HT1080 (cell line): ENCODE results near the gene RNF148. TPM values are rescaled to one million over a fixed set of nuclear protein-coding genes. Genes with fewer than 3 reads are reported as not detected.

Experiments used
- DNase-seq: peaks from one replicate; pipeline ENCODE4 v3.0.0-alpha.2; 2015; ENCODE audit warnings: low read depth
- polyA plus RNA-seq, 2 experiments: library from polyadenylated mRNA; depleted of rRNA; stranded (reverse); fragments of >200 nt; gene quantifications; 2 replicates each; pipeline ENCODE4 v1.2.3, GENCODE V29; 2015
- total RNA-seq: library from RNA; depleted of rRNA; stranded (reverse); fragments of >200 nt; shearing (Covaris generic); gene quantifications from 2 replicates; pipeline ENCODE4 v1.2.3, GENCODE V29; 2014; rRNA removed

RNF148 gene
- 0.18 and 0.43 TPM in 2 replicates for total RNA-seq
- polyA plus RNA-seq (2015; cell fraction: cytosol; rRNA removed) = 0.20 TPM in 1 of 2 replicates, not detected in the other
- 0.10 and 0.39 TPM in 2 replicates for polyA plus RNA-seq (2015; cell fraction: nucleus; rRNA removed)

DNA sequence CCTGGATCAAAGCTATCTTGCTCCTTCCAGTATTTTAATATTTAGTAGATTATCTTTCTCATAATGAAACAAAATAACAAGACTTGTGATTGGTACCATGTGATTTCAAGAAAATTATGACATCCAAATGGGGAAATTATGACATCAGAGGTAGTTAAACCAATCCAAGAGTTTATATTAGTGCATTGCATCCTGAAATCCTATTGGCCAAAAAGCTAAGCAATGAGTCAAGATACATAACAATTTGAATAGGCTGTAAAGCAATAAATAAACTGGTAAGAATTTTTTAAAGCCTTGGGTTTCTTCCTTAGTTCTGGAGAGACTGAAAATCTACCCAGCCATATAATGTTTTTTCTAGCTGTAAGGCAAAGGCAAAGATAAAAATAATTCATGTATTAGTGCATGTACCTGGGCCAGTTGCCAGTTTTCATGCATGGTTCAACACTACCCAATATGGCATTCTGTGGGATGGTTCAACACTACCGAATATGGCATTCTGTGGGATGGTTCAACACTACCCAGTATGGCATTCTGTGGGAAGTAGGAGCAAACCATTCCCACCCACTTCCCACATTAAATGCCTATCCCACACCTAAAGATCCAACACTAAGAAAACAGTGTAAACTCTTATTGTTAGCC lies at the start of gene RNF148:
TSS of gene RNF148 (minus strand) at position 51 of the 639 bp plus-strand sequence. CDS start 172 bp downstream, outside the sequence.
- DNase-seq = no peak

GRCh38 chr7:122750389-122750788 lies 47.7 kb upstream of the RNF148 start:
- no peak for DNase-seq

GRCh38 chr7:122748195-122748594 lies 45.5 kb upstream of the RNF148 start:
- DNase-seq = no peak

GRCh38 chr7:122746948-122747347 lies 44.2 kb upstream of the RNF148 start:
- no peak for DNase-seq

- DNase-seq = no peak
Measured at GRCh38 chr7:122743211-122743610, 40.5 kb upstream of the RNF148 start.

DNA sequence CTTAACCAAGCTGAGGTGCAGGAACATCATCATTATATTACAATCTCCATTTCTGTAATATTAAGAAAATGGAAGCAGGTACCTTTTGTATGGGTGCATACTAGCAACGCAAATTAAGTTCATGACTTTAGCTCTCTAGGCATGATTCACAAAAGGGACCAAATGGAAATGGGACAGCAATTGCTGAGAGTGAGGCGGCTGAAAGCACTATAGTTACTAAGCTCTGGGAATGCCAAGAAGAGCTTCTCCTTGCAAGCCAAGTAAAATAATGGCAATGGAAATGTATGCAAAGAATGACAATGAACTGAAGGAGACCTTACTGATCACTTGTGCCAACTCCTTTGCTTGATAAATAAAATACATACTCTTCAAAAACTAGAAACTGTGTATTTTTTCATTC lies 36.2 kb upstream of the RNF148 start:
- no peak for DNase-seq

DNA sequence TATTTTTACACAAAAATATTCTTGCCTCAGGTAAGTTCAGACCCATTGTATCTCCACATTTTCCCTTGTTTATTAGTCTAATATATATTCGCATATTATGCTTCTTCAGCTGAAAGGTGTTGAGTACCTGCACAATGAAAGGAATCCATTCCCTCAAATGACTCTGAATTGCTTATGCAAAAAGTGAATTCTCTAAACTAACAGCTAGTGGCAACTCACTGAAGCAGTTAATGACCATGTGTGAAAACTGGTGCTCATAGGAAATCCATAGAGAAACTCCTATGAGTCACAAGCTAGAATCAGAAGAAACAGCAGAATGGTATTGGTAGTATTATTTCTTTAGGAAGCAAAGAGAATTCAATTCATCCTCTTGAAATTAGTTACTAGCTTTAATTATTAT lies 33.5 kb upstream of the RNF148 start:
- no peak for DNase-seq

GRCh38 chr7:122727759-122728158 lies 25.0 kb upstream of the RNF148 start:
- DNase-seq = no peak

- no peak for DNase-seq
Measured at GRCh38 chr7:122727354-122727753, 24.6 kb upstream of the RNF148 start.

DNA sequence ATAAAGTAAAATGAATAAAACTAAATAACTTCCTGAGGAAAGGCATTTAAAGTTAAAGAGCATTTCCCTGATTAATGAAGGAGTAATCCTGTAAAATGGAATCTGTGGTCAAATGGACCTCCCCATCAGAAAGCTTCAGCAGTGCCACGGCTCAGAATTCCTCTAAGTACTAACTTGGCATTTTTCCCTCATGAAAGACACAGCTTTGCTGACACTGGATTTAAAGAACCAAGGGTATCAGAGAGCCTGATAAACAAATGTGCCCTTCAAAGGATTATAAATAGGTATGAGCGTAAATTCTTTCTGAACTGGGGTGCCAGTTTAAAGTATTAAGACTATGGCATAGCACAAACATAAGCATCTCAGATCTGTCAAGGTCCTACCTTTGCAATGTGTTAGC lies 24.2 kb upstream of the RNF148 start:
- DNase-seq = no peak

DNA sequence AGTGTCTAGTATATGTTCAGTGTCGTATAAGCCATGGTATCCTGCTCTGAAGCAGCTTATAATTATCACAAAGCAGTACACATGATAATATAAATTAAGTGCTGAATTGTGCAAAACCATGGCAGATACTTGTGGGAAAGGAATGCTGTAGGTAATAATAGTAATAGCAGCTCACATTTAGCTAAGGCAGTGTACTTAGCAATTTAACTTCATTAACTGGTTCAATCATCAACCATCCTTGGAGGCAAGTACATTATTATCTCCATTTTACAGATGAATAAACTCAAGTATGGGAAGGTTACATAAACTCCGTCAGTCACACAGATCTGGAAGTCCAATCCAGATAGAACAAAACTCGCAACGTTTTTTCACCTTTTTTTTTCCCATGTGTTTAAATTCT lies 21.6 kb upstream of the RNF148 start:
- no peak for DNase-seq

GRCh38 chr7:122719010-122719578 lies 16.4 kb upstream of the RNF148 start:
- peak; percentile 6 for DNase-seq

- no peak for DNase-seq
Measured at GRCh38 chr7:122717356-122718089, 14.8 kb upstream of the RNF148 start.

- no peak for DNase-seq
Measured at GRCh38 chr7:122715183-122715582, 12.5 kb upstream of the RNF148 start.

DNA sequence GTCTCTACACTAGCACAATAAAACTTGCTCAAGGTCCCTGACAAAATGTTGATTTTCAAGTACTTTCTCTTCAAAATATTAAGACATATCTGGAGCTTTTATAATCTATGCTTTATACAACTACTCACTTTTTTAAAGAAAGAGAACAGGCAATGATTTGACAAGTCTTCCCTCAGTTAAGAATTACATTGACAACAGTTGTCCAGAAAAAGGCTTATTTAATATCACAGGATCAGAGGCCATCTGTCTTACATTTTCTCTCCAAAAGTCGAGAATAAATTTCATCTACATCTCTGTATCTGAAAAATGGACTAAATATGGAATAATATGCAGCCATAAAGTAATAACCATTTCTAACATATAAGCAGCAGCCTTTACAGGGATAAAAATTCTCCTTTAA lies 8.2 kb upstream of the RNF148 start:
- DNase-seq = no peak

DNA sequence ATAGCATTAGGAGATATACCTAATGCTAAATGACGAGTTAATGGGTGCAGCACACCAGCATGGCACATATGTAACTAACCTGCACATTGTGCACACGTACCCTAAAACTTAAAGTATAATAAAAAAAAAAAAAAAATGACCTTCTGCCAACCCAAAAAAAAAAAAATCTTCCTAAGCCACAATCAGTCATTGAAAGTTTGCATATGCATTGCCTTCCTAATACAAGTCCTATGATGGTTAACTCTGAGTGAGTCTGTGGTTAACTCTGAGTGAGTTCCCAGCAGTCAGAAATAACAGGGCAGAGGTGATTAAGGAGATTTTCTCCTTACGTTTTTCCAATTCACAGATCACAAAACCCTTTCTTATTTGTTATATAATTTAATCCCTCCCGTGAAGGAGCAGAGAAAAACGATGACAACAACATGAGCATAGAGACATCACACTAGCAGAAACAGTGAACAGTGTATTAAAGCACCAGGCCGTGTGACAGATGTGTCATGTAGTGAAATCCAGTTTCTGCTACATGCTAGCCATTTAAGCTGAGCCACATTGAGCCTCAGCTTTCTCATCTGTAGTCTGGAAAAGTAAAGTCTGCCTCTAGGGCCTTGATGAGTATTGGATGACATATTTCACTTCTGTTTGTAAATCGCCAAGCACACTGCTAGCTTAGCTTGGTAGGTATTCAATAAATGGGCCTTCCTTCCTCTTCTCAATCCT lies 7.4 kb upstream of the RNF148 start:
- no peak for DNase-seq

- no peak for DNase-seq
Measured at GRCh38 chr7:122706836-122707235, 4.1 kb upstream of the RNF148 start.

DNA sequence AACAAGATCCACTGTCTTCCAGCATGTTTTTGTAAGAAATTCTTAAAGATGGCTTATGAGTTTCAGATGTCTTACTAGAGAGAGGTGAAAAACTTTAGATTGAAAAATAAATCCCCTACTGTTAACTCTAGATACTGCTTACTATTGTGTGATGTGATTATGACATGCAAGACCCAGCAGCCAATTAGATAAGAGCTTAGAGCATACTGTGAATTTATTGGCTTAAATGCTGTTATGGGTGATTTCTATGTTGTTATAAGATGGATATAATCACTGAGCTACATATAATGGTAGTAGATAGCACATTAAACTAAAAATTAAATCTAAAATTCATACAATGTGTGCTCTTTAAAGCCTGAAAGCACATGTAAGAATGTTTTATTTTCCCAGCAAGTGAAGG lies 3.7 kb downstream of the RNF148 start, which contains the start of gene RNF133:
TSS of gene RNF133 (minus strand) at position 101 of the 400 bp plus-strand sequence. CDS start 199 bp downstream, outside the sequence.
- DNase-seq = no peak

- DNase-seq = no peak
Measured at GRCh38 chr7:122695816-122696215, 6.9 kb downstream of the RNF148 start.

DNA sequence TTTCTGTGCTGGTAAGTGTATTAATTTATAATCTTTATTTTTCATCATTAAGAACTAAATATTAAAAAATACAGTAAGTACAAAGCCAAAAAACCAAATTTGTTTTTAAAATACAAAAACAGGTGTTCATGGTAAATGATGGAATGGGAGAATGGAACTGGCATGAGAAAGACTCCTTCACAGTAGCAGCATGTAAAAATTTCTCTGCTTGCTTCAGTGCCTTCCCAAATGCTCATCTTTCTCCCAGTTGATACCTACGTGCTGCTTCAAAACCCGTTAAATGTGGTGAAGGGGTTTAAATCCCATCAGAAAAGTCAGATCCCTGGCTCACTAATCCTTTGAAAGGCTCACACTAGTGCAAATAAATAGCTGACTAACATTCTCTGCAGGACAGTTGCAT lies 8.0 kb downstream of the RNF148 start:
- no peak for DNase-seq

DNA sequence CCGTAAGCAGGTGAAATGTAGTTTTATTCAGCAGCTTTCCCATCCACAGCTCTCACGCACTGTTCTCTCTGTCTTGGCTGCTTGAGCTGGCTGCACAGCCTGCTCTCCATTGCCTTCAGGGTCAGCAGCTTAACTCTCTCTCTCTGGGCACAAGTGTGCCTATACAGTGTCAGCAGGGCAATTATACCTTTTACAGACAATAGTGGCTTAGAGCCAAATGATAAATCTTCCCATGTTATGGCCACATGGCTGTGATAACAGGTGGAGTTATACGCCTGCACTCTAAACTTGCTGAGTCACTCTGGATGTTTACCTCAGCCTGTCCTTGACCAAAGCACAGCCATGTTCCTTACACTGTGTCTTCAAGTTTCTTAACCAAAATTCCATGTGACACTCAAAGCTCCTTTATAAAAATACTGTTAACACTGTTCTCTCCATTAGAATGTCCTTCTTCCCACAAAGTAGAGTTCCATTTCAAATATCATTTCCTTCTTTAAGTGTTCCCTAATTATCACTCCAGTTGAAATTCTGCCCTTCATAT lies 9.9 kb downstream of the RNF148 start:
- DNase-seq = no peak
